Measurements from ENCODE around the gene MPC1. TPM values are rescaled to one million over a fixed set of nuclear protein-coding genes. Genes with fewer than 3 reads are reported as not detected.

The MPC1 gene
- total RNA-seq, 6 experiments from 2014 or later, result 21.7 to 24.5 (median 22.9) TPM

GRCh38 chr6:166422201-166422940 is 39.6 kb upstream of the MPC1 start:
- Mint-ChIP-seq H3K4me1 (ENCODE audit: low read depth) (peaks cover 6% of the 10 kb centered on the region), H3K4me3 (no peak overlapping the region), H3K27me3 (ENCODE audit: insufficient read depth) (no peaks in the 10 kb centered on the region), H3K27ac (no peak overlapping the region), H3K9me3 (no peaks in the 10 kb centered on the region), H3K36me3 (ENCODE audit: low read depth) (no peaks in the 10 kb centered on the region)
- no peak for TF ChIP-seq CTCF (IDR thresholded peaks at IDR 0.05)
- no peak for DNase-seq

- DNase-seq, result no peak
- no peak overlapping the region for H3K4me3 Mint-ChIP-seq
- no peak overlapping the region for H3K27ac Mint-ChIP-seq
Observed at GRCh38 chr6:166420351-166420750, 37.6 kb upstream of the MPC1 start.

GRCh38 chr6:166419717-166420116 is 37.0 kb upstream of the MPC1 start:
- DNase-seq, result no peak
- H3K36me3 Mint-ChIP-seq (ENCODE audit: low read depth), result no peaks in the 10 kb centered on the region; the same call in 1 of the 2 replicates
- TF ChIP-seq CTCF (IDR thresholded peaks at IDR 0.05), result no peak
- no peak overlapping the region for H3K4me3 Mint-ChIP-seq
- peaks cover 5% of the 10 kb centered on the region; the same call in 1 of the 2 replicates for H3K9me3 Mint-ChIP-seq
- no peak overlapping the region for H3K27ac Mint-ChIP-seq
- peaks cover 6% of the 10 kb centered on the region for H3K4me1 Mint-ChIP-seq (ENCODE audit: low read depth)
- H3K27me3 Mint-ChIP-seq (ENCODE audit: insufficient read depth), result no peaks in the 10 kb centered on the region

More at GRCh38 chr6:166420351-166420750, 37.6 kb upstream of the MPC1 start:
- no peaks in the 10 kb centered on the region for H3K27me3 Mint-ChIP-seq (ENCODE audit: insufficient read depth)
- H3K9me3 Mint-ChIP-seq, result peaks cover 5% of the 10 kb centered on the region; the same call in 1 of the 2 replicates
- TF ChIP-seq CTCF (IDR thresholded peaks at IDR 0.05), result peak; percentile 28; the same call in 1 of the 2 replicates
- peaks cover 6% of the 10 kb centered on the region for H3K4me1 Mint-ChIP-seq (ENCODE audit: low read depth)
- no peaks in the 10 kb centered on the region; the same call in 1 of the 2 replicates for H3K36me3 Mint-ChIP-seq (ENCODE audit: low read depth)

DNA sequence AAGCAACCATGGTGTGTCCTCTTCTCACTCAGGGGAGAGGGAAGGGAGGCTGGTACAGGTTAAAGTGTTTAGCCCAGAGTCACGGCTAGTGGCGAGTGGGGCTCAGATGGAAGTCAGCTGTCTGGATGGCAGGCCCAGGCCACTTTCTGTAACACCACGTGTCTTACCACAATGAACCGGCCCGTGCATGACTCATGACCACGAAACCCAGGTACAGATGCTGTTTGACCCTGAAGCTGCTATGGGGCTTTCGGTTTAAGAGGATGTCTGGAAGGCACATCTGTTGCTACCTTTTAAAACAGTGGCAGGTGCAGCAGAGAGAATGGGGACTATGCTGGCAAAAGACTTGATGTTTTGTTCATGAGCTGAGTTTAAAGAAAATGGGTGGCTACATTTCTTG is 36.5 kb upstream of the MPC1 start:
- peaks cover 5% of the 10 kb centered on the region; the same call in 1 of the 2 replicates for H3K9me3 Mint-ChIP-seq
- H3K27ac Mint-ChIP-seq, result no peak overlapping the region
- no peak for TF ChIP-seq CTCF (IDR thresholded peaks at IDR 0.05)
- no peak overlapping the region for H3K4me3 Mint-ChIP-seq
- no peak for DNase-seq
- no peaks in the 10 kb centered on the region; the same call in 1 of the 2 replicates for H3K36me3 Mint-ChIP-seq (ENCODE audit: low read depth)
- peaks cover 6% of the 10 kb centered on the region for H3K4me1 Mint-ChIP-seq (ENCODE audit: low read depth)
- H3K27me3 Mint-ChIP-seq (ENCODE audit: insufficient read depth), result no peaks in the 10 kb centered on the region

DNA sequence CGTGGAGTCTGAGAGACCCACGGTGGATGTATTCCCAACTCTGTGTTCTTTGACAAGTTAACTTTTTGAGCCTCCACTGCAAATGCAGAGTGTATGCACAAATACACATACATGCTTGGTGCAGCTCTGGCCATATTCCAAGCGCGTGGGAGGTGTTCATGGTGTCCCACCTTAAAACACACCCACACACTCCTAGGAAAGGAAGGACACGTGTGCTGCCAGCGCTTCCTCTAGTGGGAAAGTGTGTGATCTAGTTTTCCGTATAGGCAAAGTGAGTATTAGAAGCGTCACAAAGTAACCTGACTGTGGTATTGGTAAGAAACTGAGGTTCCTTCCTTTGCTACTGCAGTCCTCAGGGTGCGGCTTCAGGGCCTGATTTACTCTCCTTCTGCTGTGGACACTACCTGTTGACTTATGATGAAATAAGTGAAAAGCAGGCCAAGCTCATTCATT is 36.0 kb upstream of the MPC1 start:
- H3K36me3 Mint-ChIP-seq (ENCODE audit: low read depth), result no peaks in the 10 kb centered on the region; the same call in 1 of the 2 replicates
- no peak overlapping the region for H3K4me3 Mint-ChIP-seq
- H3K27ac Mint-ChIP-seq, result no peak overlapping the region
- DNase-seq, result no peak
- H3K4me1 Mint-ChIP-seq (ENCODE audit: low read depth), result peaks cover 6% of the 10 kb centered on the region
- H3K9me3 Mint-ChIP-seq, result peaks cover 5% of the 10 kb centered on the region; the same call in 1 of the 2 replicates
- H3K27me3 Mint-ChIP-seq (ENCODE audit: insufficient read depth), result no peaks in the 10 kb centered on the region
- TF ChIP-seq CTCF (IDR thresholded peaks at IDR 0.05), result no peak
